Mesendoderm (in vitro differentiated cells): ENCODE results near the gene TMEM250.
"Not testable (repeated sequence)": the region's sequence is repeated elsewhere in the genome, so short reads cannot be mapped to it uniquely, and the experiment has no call there.

ENCODE experiments used
- DNase-seq: peaks from one replicate; pipeline ENCODE4 v3.0.0; 2013
- H2AK5ac ChIP-seq: 2 replicates; pipeline ENCODE4 v1.6.1; 2013; ENCODE audit warnings: low read length, inconsistent platforms
- H2BK120ac ChIP-seq: 2 replicates; pipeline ENCODE4 v1.6.1; 2013; ENCODE audit warnings: low read depth, mild to moderate bottlenecking, low read length, moderate library complexity, mixed read lengths
- H2BK15ac ChIP-seq: replicated peaks from 2 replicates; pipeline ENCODE4 v1.6.1; 2013; ENCODE audit warnings: low read depth, mild to moderate bottlenecking, moderate library complexity
- H2BK5ac ChIP-seq: 2 replicates; pipeline ENCODE4 v1.6.1; 2013; ENCODE audit warnings: low read length, inconsistent platforms
- H3K18ac ChIP-seq: 2 replicates; pipeline ENCODE4 v1.6.1; 2013; ENCODE audit warnings: mild to moderate bottlenecking, low read length, mixed read lengths
- H3K23ac ChIP-seq: one replicate; pipeline ENCODE4 v1.6.1; 2013; ENCODE audit warnings: low read length
- H3K27ac ChIP-seq: 2 replicates; pipeline ENCODE4 v1.5.1; 2013; ENCODE audit warnings: low read depth, mild to moderate bottlenecking, inconsistent platforms, low read length, moderate library complexity
- H3K27me3 ChIP-seq: 2 replicates; pipeline ENCODE4 v1.6.1; 2013; ENCODE audit warnings: low read length, control low read depth, mild to moderate bottlenecking, inconsistent platforms; ENCODE audit not compliant: insufficient read depth, poor library complexity
- H3K36me3 ChIP-seq: 2 replicates; pipeline ENCODE4 v1.6.1; 2013; ENCODE audit warnings: low read length, inconsistent platforms; ENCODE audit not compliant: control insufficient read depth, insufficient read depth
- H3K4ac ChIP-seq: one replicate; pipeline ENCODE4 v1.6.1; 2013; ENCODE audit warnings: low read depth, mild to moderate bottlenecking, low read length, moderate library complexity
- H3K4me1 ChIP-seq: 2 replicates; pipeline ENCODE4 v1.6.1; 2013; ENCODE audit warnings: low read depth, low read length, inconsistent platforms; ENCODE audit not compliant: control insufficient read depth
- H3K4me2 ChIP-seq: 2 replicates; pipeline ENCODE4 v1.6.1; 2013; ENCODE audit warnings: low read length
- H3K4me3 ChIP-seq: 2 replicates; pipeline ENCODE4 v1.5.1; 2013; ENCODE audit warnings: mild to moderate bottlenecking, low read length
- H3K56ac ChIP-seq: one replicate; pipeline ENCODE4 v1.6.1; 2013; ENCODE audit warnings: low read length
- H3K79me1 ChIP-seq: 2 replicates; pipeline ENCODE4 v1.6.1; 2013; ENCODE audit warnings: low read length, inconsistent platforms
- H3K79me2 ChIP-seq: 2 replicates; pipeline ENCODE4 v1.6.1; 2013; ENCODE audit warnings: mild to moderate bottlenecking, low read length; ENCODE audit not compliant: control insufficient read depth, insufficient read depth
- H3K9ac ChIP-seq: 2 replicates; pipeline ENCODE4 v1.6.1; 2013; ENCODE audit warnings: low read length, inconsistent platforms
- H4K5ac ChIP-seq: one replicate; pipeline ENCODE4 v1.6.1; 2013; ENCODE audit warnings: low read length
- H4K8ac ChIP-seq: one replicate; pipeline ENCODE4 v1.6.1; 2013; ENCODE audit warnings: low read depth, mild to moderate bottlenecking, control low read depth, low read length, moderate library complexity
- WGBS: extraction: QIAGEN DNeasy Blood & Tissue Kit; methylation state at CpG from one replicate; pipeline ENCODE4 v1.1.7; 2013; ENCODE audit warnings: low lambda C conversion rate, missing lambda C conversion rate; ENCODE audit not compliant: insufficient coverage; ENCODE audit errors: extremely low coverage; 5-methylcytosine and 5-hydroxymethylcytosine counted together

TMEM250 gene

GRCh38 chr9:136152931-136153330, 34.3 kb upstream of the TMEM250 start:
- H3K23ac ChIP-seq, result no peak overlapping the region
- no peak overlapping the region for H2BK15ac ChIP-seq
- no peak overlapping the region for H4K5ac ChIP-seq
- H2AK5ac ChIP-seq, result no peak overlapping the region
- no peak overlapping the region for H3K18ac ChIP-seq
- no peak overlapping the region for H3K4me2 ChIP-seq
- H3K27me3 ChIP-seq, result no peaks in the 10 kb centered on the region
- peaks cover 7% of the 10 kb centered on the region for H3K4me1 ChIP-seq
- H3K4me3 ChIP-seq, result no peak overlapping the region
- no peak overlapping the region for H3K9ac ChIP-seq
- WGBS, result no CpG with 5 or more reads among the region's 12 CpGs
- H2BK5ac ChIP-seq, result no peak overlapping the region
- H3K79me2 ChIP-seq, result no peaks in the 10 kb centered on the region
- H3K56ac ChIP-seq, result no peak overlapping the region
- no peak overlapping the region for H2BK120ac ChIP-seq
- no peak overlapping the region for H3K4ac ChIP-seq
- no peak overlapping the region for H3K27ac ChIP-seq
- no peaks in the 10 kb centered on the region for H3K79me1 ChIP-seq
- H3K36me3 ChIP-seq, result no peaks in the 10 kb centered on the region
- no peak for DNase-seq
- no peak overlapping the region for H4K8ac ChIP-seq

GRCh38 chr9:136152543-136152866, 33.8 kb upstream of the TMEM250 start:
- WGBS, result no CpG with 5 or more reads among the region's 4 CpGs
- Histone ChIP-seq H3K36me3 (no peaks in the 10 kb centered on the region), H2BK120ac (no peak overlapping the region), H4K8ac (no peak overlapping the region), H2BK5ac (no peak overlapping the region), H4K5ac (no peak overlapping the region), H3K79me1 (no peaks in the 10 kb centered on the region), H3K18ac (no peak overlapping the region), H3K27me3 (no peaks in the 10 kb centered on the region), H3K4me3 (no peak overlapping the region), H3K27ac (no peak overlapping the region), H3K79me2 (no peaks in the 10 kb centered on the region), H3K56ac (no peak overlapping the region), H3K4me1 (peaks cover 7% of the 10 kb centered on the region), H3K23ac (no peak overlapping the region), H2AK5ac (no peak overlapping the region), H3K4me2 (no peak overlapping the region), H3K4ac (no peak overlapping the region), H3K9ac (no peak overlapping the region), H2BK15ac (no peak overlapping the region)
- no peak for DNase-seq

DNA sequence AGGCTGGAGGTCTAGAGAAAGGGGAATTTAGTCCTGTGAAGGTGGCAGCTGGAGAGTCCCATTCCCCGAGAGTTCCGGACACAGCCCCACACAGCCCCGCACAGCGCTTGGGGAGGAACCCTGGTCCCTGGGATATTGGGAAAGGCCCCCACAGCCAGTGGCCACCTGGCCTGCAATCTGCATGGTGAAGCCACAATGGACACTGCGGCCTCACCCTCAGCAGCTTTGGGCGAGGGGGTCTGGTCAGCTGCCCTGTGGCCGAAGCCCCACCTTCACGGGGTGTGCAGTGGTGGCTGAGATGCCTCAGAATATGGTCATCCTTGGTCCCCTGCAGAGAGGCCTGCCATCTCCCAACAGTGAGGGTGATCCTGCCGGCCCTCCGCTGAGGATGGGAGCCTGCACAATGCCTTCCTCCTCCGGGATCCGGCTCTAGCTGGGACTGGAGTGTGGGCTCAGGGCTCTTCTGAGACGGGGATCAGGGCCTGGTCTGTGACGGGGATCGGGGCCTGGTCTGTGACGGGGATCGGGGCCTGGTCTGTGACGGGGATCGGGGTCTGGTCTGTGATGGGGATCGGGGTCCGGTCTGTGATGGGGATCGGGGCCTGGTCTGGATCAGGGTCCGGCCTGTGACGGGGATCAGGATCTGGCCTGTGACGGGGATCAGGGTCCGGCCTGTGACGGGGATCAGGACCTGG, 33.3 kb upstream of the TMEM250 start:
- H3K4me3 ChIP-seq, result no peak overlapping the region
- peak overlapping the region; percentile 56 for H3K56ac ChIP-seq
- H4K8ac ChIP-seq, result no peak overlapping the region
- H3K27me3 ChIP-seq, result no peaks in the 10 kb centered on the region
- H3K4me1 ChIP-seq, result peaks cover 7% of the 10 kb centered on the region
- H2BK15ac ChIP-seq, result no peak overlapping the region
- no peak overlapping the region for H3K27ac ChIP-seq
- no peak overlapping the region for H2AK5ac ChIP-seq
- H3K4me2 ChIP-seq, result no peak overlapping the region
- H3K23ac ChIP-seq, result no peak overlapping the region
- WGBS, result no CpG with 5 or more reads among the region's 27 CpGs
- H3K79me1 ChIP-seq, result no peaks in the 10 kb centered on the region
- no peak overlapping the region for H2BK120ac ChIP-seq
- no peak overlapping the region for H2BK5ac ChIP-seq
- no peaks in the 10 kb centered on the region for H3K79me2 ChIP-seq
- H3K18ac ChIP-seq, result no peak overlapping the region
- H3K4ac ChIP-seq, result no peak overlapping the region
- H4K5ac ChIP-seq, result no peak overlapping the region
- no peak overlapping the region for H3K9ac ChIP-seq
- no peak for DNase-seq
- H3K36me3 ChIP-seq, result no peaks in the 10 kb centered on the region

DNA sequence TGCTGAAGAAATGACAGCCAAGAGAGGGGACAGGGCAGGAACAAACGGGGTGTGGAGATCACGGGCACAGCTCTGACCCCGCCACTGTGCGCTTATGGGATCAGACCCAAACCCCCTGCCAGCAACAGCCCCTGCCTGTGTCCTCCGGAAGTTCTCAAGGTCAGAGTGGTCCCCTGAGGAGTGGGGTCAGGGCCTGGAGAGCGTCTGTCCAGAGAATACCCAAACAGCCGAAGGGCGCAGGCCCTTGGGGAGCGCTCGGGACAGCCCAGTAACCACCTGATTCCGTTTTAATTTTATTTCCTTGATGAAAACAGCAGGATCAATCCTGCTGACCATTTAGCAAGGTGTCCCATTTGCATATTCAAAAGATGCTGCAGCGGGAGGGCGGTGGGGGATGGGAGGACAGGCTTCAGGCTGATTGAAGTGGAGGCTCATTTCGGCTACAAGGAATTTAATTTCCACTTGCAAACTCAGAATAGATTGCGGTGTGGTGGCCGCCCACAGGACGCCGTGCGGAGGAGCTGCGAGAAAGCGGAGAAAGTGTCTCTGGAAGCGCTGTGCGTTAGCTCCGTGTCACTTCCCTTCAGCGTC, 32.6 kb upstream of the TMEM250 start:
- no peak overlapping the region for H2BK15ac ChIP-seq
- H3K9ac ChIP-seq, result no peak overlapping the region
- H3K27ac ChIP-seq, result no peak overlapping the region
- H4K8ac ChIP-seq, result no peak overlapping the region
- H3K23ac ChIP-seq, result no peak overlapping the region
- H3K36me3 ChIP-seq, result no peaks in the 10 kb centered on the region
- H3K79me1 ChIP-seq, result no peaks in the 10 kb centered on the region
- no CpG with 5 or more reads among the region's 25 CpGs for WGBS
- no peaks in the 10 kb centered on the region for H3K79me2 ChIP-seq
- H2BK120ac ChIP-seq, result no peak overlapping the region
- H3K4me2 ChIP-seq, result no peak overlapping the region
- peak; percentile 53 for DNase-seq
- H4K5ac ChIP-seq, result no peak overlapping the region
- no peaks in the 10 kb centered on the region for H3K27me3 ChIP-seq
- no peak overlapping the region for H3K18ac ChIP-seq
- H3K56ac ChIP-seq, result peak overlapping the region; percentile 56
- H3K4ac ChIP-seq, result no peak overlapping the region
- H3K4me1 ChIP-seq, result peaks cover 7% of the 10 kb centered on the region
- no peak overlapping the region for H2AK5ac ChIP-seq
- no peak overlapping the region for H3K4me3 ChIP-seq
- no peak overlapping the region for H2BK5ac ChIP-seq

DNA sequence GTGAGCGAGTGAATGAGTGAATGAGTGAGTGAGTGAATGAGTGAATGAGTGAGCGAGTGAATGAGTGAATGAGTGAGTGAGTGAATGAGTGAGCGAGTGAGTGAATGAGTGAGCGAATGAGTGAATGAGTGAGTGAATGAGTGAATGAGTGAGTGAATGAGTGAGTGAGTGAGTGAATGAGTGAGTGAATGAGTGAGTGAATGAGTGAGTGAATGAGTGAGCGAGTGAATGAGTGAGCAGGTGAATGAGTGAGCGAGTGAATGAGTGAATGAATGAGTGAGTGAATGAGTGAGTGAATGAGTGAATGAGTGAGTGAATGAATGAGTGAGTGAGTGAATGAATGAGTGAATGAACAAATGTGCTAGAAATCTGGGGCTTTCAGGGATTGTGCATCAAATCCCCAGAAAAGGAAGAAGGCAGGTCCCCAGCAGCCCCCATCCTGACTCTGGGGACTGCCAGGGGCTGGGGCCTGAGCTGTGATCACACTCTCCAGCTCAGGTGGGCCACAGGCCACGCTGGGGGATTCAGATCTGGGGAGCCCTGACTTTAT, 32.1 kb upstream of the TMEM250 start:
- not testable (repeated sequence) for H2BK120ac ChIP-seq, H3K27me3 ChIP-seq
- 100% methylated on average over 3 of the region's 7 CpGs for WGBS

More for the DNA sequence above, 32.1 kb upstream of the TMEM250 start:
- H3K27ac ChIP-seq, H4K5ac ChIP-seq, H3K23ac ChIP-seq, H3K4me2 ChIP-seq, H2BK5ac ChIP-seq, H2BK15ac ChIP-seq, H4K8ac ChIP-seq, H3K4ac ChIP-seq, DNase-seq, H2AK5ac ChIP-seq, H3K18ac ChIP-seq, H3K79me2 ChIP-seq, H3K79me1 ChIP-seq, H3K9ac ChIP-seq, H3K4me3 ChIP-seq, H3K4me1 ChIP-seq, H3K36me3 ChIP-seq, H3K56ac ChIP-seq: not testable (repeated sequence)
